HG02840 (cell line): ENCODE data around the gene RARA.

Experiments used
- ATAC-seq: cut with Tn5 transposase; IDR thresholded peaks from one replicate; pipeline ENCODE4 v1.9.1; 2021; ENCODE audit warnings: mild to moderate bottlenecking, moderate library complexity, moderate number of reproducible peaks; ENCODE audit not compliant: unreplicated experiment, low FRiP score

Gene RARA

GRCh38 chr17:40309031-40309948, at the start of gene RARA:
Gene RARA (plus strand): TSS chr17:40309180. CDS start chr17:40331219, 22,039 bp downstream.
- ATAC-seq = no peak

- no peak for ATAC-seq
These were observed 49.5 kb upstream of the RARA start for GRCh38 chr17:40259505-40259904.

- no peak for ATAC-seq
These were observed 48.5 kb upstream of the RARA start for GRCh38 chr17:40260528-40260927.

GRCh38 chr17:40264458-40265185, 44.4 kb upstream of the RARA start:
- ATAC-seq = no peak

GRCh38 chr17:40265337-40265736, 43.6 kb upstream of the RARA start:
- no peak for ATAC-seq

- ATAC-seq = no peak
These were observed 42.1 kb upstream of the RARA start for GRCh38 chr17:40266882-40267281.

GRCh38 chr17:40268141-40268712, 40.8 kb upstream of the RARA start:
- no peak for ATAC-seq

GRCh38 chr17:40278414-40278813, 30.6 kb upstream of the RARA start:
- ATAC-seq = no peak

GRCh38 chr17:40279402-40279801, 29.6 kb upstream of the RARA start:
- ATAC-seq = no peak

- ATAC-seq = no peak
These were observed 27.3 kb upstream of the RARA start for GRCh38 chr17:40281663-40282062.

GRCh38 chr17:40283662-40284061, 25.3 kb upstream of the RARA start:
- no peak for ATAC-seq

GRCh38 chr17:40284085-40284713, 24.8 kb upstream of the RARA start:
- ATAC-seq = no peak

- ATAC-seq = no peak
These were observed 22.5 kb upstream of the RARA start for GRCh38 chr17:40286473-40286872.

GRCh38 chr17:40287159-40287493, 21.9 kb upstream of the RARA start:
- ATAC-seq = no peak

- ATAC-seq = peak; percentile 94
These were observed 21.2 kb upstream of the RARA start, which contains the start of gene CDC6 for GRCh38 chr17:40287494-40288369. Gene CDC6 (plus strand): TSS chr17:40287879. CDS start chr17:40289421, 1,542 bp downstream.

- no peak for ATAC-seq
These were observed 18.2 kb upstream of the RARA start for GRCh38 chr17:40290629-40291280.

GRCh38 chr17:40291281-40291664, 17.7 kb upstream of the RARA start:
- no peak for ATAC-seq

- no peak for ATAC-seq
These were observed 15.6 kb upstream of the RARA start for GRCh38 chr17:40293363-40293762.
